ENCODE measurements around the gene VASH2.
"Not testable (repeated sequence)": the region's sequence is repeated elsewhere in the genome, so short reads cannot be mapped to it uniquely, and the experiment has no call there.

VASH2 gene

DNA sequence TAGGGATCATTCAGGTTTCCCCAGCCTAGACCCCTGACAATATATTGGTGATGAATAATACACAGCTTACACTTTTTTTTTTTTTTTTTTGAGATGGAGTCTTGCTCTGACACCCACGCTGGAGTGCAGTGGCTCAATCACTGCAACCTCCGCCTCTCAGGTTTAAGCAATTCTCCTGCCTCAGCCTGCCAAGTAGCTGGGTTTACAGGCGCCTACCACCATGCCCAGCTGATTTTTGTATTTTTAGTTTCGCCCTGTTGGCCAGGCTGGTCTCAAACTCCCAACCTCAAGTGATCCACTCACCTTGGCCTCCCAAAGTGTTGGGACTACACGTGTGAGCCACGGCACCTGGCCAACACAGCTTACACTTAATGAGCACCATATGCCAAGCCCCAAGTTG lies 7.2 kb downstream of the VASH2 start:
- DNase-seq (ENCODE audit: low spot score) = no peak

DNA sequence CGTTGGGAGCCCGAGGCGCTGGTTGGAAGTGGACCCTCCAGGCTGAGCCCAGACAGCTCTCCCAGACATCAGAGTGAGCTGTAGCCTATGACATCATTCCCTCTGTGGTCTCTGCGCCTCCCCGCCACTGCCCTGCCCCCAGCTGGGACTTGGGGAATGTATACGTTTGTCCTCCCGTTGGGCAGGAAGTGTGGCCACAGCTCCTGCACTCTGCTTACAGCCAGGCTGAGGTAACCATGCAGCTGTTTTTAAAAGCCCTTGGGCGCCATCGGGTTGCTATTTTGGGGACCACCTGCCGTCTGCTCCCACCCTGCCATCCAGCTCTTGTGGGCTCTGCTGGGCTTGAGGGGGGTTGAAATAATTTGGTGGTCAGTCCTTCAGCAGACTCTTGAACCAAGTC lies 7.8 kb downstream of the VASH2 start:
- no peak for DNase-seq (ENCODE audit: low spot score)

DNA sequence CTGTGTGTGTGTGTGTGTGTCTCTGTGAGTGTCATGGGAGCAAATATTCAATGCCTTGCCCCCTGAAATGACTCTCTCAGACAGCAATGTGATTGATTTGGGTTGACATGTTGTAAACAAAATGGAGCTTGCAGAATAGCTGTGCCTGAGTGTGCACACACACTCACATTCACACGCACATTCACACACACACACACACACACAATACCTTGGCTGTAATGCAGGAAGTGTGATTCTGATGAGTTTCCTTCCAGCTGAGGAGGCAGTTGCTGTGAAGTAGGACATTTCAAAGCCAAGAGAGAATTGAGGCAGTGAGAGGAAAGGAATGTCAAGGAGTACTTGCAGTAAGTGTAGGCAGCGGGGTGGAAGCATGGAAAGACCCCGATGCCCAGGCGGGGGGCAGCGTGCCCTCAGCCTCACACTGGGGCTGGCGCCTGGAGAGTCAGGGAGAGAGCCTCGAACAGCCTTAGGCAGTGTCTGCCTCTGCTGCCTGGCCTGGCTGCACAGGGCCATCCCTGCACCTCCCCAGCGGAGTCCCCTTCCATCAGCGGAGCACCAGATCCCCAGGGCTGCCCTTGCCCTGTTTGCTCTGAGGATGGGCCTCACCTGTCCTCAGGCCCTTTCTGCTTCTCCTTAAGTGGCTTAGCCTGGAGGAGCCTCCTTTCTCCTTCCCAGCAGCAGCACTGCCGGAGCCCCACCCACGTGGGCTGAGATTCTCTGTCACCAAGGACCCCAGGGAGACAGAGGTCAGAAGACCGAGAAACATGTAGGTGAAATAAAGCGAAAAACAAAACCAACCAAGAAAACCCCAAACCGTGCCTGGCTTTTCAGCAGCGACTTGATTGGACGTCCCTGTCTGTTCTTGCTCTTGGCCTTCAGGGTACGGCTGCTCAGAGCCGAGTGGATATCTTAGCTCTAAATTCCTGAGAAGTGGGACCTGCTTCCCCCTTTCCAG lies 9.2 kb downstream of the VASH2 start:
- DNase-seq (ENCODE audit: low spot score) = no peak

DNA sequence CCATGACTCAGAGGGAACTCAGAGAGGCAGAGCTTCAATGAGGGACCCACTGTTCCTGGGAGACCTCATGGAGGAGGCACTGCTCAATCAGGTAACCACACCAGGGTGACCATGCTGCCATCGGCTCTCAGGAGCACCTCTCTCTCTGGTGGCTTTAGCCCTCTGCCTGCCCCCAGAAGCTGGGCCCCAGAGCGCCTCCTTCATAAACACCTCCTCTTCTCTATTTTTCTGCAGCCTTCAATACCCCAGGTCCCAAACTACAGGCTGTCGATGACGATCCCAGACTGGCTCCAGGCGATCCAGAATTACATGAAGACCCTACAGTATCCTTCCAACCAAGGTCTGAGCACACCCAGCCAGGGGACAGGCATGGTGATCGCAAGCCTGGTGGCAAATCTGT lies 10.6 kb downstream of the VASH2 start:
- DNase-seq (ENCODE audit: low spot score) = no peak

DNA sequence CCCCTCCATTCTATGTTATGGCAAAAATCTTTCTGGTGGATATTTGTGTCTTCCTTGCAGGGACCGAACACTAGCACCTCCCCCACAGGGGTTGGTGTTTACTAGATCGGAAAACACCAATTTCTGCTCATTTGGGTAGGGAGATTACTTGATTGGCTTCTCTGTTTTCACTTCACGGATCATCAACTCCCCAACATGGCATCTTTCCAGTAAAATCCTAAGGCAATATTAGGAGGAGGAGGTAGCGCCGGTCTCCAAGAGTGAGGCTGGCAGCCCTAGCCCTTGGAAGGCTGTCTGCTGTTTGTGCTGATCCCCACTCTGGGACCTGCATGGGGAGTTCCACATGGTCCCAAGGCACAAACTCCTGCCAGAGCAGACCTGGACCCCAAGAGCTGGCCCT lies 12.2 kb downstream of the VASH2 start:
- no peak for DNase-seq (ENCODE audit: low spot score)

DNA sequence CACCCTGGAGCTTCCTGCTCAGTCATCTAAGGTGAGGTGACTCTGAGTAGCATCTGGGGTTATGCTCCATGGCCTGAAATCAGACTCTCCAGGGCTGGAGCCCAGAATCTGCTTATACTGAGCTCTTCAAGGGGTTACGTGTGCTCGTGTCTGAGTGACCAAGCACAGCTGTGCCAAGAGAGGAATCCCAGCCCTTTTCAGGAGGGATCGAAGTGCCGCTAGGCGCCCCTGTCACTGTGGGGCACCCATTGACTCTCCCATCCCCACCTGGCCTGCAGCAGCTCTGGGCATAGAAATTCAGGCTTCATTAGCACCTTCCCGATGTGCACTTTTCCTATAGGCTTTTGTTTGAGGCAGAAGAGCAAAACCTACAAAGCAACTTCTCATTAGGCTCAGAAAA lies 13.8 kb downstream of the VASH2 start:
- DNase-seq (ENCODE audit: low spot score) = no peak

DNA sequence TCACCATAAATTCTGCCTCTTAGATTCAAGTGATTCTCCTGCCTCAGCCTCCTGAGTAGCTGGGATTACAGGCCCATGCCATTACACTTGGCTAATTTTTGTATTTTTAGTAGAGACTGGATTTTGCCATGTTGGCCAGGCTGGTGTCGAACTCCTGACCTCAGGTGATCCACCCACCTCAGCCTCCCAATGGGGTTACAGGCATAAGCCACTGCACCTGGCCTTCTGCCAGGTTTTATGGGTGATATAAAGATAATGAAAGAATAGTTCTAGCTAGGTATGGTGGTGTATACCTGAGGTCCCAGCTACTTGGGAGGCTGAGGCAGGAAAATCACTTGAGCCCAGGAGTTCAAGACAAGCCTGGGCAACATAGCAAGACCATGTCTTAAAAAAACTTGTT lies 14.7 kb downstream of the VASH2 start:
- DNase-seq (ENCODE audit: low spot score) = not testable (repeated sequence)

DNA sequence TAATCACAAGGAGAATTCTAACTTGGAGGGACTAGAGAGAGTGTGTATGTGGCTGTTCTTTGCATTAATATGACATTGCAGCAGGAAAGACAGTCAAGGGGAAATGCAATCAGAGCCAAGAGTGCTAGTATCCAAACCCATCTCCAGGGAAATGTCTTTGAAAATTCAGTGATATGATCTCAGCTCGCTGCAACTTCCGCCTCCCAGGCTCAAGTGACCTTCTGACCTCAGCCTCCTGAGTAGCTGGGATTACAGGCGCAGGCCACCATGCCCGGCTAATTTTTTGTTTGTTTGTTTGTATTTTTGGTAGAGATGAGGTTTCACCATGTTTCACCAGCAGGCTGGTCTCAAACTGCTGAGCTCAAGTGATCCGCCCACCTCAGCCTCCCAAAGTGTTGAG lies 16.3 kb downstream of the VASH2 start:
- no peak for DNase-seq (ENCODE audit: low spot score)

DNA sequence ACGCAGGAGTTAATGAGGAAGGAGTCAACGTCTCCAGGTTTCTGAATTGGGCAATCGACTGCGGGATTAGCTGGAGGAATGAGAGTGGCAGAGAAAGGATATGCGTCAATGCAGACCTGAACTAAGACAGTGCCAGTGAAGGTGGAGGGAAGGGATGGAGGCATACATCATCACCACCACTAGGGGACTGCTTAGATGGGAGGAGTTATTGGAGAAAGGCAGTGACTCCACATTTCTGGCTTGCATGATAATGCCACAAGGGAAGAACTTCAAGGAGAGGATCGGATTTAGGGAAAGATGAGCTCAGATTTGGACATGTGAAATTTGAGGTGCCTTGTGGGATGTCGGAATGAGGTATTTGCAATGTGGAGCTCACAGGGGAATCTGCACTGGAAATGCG lies 17.5 kb downstream of the VASH2 start:
- peak; percentile 64 for DNase-seq (ENCODE audit: low spot score)

DNA sequence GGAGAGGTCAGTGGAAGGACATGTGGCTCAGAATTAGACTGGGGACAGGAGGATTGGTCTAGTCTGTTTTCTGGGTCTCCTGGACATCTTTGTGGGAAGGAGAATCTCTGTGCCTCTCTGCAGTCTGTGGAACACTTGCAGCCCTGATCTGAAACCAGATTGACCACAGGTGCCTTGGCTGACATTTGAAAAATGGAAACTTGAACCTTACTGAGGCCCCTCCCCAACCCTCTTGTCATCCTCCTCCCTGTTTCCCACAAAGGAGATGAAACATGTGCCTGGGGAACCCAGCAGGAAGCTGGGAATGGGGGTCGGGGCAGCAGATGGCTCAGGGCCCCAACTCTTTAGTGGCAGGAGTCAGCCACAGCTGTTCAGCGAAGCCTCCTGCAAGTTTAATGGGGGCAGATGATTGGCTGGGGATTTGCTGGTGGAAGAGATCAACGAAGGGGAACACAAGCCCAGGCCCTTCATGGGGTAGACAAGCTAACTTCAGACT lies 18.1 kb downstream of the VASH2 start:
- DNase-seq (ENCODE audit: low spot score) = no peak

DNA sequence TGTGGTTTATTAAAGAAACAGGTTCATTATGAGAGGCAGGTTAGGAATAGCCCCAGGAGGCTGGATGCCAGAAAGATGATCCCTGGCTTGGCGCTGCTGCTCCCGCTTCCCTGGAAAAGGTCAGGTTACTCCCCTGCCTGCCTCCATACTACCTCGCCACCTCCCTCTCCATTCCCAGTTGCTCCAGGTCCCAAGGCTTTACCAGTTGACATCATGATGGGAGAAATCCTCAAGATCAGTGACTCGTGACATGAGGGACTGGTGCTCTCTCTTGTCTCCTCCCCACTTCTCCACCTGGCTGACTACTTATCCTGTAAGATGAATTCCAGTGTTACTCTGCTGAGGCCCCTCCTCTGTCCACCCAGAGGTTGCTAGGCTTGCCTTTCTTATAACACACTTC lies 19.7 kb downstream of the VASH2 start:
- DNase-seq (ENCODE audit: low spot score) = no peak

DNA sequence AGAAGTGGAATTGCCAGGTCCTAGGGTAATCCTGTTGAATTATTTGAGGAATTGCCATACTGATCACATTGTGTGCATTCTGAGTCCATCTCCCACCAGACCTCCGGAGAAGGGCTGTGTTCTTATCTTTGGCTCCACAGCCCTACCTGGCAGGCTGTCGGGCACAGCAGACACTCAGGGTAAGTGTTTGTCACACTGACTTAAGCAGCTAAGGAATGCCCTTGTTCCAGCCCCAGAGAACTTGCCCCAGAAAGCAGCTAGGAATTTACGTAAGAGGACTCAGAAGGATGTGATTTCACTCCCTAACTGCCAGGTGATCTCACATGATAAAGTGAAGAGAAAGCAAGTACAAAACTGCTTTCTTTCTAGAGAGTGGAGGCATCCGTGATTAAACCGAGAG lies 21.0 kb downstream of the VASH2 start:
- DNase-seq (ENCODE audit: low spot score) = no peak

DNA sequence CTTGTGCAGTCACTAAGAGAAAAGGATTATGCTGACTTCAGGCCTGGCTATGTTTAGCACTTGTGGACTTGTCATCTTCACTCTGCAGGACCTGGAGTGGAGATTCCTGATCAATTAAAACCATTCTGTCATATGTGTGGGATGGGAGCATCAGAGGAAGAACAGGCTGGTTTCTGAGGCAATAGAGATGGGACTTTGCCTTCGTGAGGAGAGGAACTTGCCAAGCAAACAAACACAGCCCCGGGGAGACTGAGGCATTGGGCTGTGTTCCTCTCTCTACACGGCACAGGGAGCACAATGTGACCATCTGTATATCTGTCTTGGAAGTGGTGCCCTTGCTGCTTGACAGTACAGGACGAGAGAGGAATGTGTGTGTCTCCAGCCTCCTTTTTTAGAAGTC lies 23.1 kb downstream of the VASH2 start:
- no peak for DNase-seq (ENCODE audit: low spot score)

DNA sequence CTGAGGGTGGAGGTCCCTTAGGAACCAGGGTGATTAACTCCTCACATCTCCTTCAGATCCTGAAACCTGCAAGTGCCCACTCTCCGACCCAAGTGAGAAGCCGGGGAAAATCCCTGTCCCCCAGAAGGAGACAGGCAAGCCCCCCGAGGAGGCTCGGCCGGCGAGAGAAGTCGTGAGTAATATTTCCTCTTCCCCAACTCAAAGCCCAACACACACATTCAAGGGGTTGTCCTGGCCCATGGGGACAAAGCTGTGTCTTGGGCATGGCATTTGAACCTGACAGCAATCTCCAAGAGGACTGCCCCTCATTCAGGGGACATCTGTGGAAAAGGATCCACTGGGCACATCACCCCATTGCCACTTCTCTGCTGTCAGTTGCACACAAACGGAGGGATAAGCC lies 23.6 kb downstream of the VASH2 start:
- no peak for DNase-seq (ENCODE audit: low spot score)

DNA sequence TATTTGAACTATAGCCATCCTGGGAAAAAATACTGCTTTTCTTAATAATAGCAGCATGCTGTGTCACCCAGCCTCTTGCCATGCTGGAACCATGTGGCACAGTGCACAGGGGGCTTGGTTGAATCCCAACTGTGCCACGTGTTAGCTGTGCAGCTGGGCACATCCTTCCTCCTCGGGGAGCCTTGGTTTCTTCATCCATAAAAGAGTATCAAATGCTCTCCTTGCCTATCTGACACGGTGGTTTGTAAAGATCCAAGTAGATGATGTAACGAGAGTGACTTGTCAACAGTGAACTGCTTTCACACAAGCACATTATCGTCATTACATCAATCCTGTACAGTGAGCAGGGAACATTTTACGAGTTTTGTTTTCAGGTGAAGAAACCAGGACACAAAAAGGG lies 24.4 kb downstream of the VASH2 start:
- DNase-seq (ENCODE audit: low spot score) = no peak

DNA sequence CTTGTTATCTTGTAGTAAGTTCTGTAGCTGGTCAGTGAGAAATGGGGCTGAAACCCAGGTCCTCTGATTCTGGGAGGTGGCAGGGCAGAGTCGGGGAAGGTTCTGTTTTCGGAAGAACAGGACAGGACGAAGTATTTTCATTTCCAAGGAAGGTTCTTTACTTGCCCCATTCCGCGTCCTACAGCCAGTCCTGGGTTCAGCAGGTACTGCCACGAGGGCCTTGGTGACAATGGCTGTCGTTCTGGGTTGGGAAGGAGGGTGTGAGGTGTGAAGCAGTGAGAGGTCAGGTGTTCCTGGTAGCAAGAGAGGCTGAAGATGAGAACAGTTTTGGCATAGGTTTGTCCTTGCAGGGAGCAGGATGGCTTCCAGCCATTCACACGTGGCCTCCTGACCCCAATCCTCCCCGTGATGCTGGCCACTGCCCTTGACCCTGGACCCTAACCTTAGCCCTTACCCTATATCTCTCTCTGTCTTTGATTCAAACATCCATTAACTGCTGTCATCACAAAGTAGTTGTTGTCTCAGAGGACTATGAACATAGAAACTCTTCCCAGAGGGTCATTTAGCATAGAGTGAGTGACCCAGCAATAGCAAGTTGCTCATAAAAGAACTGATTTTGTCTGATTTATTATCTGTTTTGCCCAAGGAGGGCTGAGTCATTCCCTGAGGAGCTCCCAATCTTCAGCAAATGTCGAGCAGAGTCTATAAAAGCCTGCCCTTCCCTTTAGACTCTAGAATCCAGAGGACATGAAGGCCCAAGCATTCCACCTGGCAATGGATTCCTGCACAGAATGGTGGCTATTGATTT lies 25.0 kb downstream of the VASH2 start:
- no peak for DNase-seq (ENCODE audit: low spot score)

DNA sequence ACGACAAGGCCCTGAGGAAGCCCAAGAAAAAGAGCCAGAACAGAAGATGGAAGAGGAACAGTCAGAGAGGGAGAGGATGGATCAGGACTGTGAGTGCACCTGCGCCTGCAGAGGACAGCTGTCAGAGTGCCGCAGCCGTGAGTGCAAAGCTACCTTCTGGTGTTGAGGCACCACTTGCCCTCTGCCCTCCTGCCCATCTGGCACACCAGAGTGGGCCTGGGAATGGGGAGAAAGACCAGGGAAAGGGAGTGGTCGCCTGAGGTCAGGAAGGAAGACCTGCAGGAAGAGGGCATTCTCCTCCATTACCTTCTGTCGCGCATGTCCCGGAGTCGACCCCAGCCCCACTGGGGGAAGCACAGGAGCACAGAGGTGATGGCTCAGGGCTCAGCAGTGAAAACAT lies 26.2 kb downstream of the VASH2 start:
- no peak for DNase-seq (ENCODE audit: low spot score)

DNA sequence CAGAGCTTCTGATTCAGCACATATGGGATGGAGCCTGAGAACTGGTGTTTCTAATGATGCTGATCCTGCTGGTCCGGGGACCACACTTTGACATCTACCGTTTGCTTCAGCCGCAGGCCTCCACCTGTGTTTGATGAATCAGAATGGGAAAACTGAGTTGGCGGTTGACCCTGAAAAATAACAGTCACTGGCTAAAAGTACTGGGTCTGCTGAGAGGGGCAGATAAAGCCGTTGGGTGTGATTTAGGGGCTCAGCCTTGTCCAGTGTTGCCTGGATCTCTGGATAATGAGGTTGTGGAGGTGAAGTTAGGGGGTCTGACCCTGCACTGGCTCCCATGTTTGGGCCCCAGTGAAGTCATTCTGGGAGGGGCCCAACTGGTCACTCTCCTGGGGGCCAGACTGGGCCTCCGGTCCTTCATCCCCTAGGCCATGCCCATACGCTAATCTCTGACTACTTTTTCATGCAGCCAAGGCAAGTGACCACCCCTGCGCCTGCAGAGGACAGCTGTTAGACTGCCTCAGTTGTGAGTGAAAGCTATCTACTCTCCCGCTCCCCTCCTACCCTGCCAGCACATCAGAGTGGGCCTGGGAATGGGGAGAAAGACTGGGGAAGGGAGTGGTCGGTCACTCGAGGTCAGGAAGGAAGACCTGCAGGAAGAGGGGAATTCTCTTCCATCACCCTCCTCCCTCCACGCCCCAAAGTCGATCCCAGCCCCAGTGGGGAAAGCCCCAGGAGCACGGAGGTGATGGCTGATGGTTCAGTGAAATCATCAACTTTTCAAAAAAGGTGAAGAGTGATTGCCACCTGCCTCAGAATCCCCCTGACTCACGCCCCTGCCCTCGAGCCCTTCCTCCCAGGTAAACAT lies 27.7 kb downstream of the VASH2 start:
- DNase-seq (ENCODE audit: low spot score) = no peak

DNA sequence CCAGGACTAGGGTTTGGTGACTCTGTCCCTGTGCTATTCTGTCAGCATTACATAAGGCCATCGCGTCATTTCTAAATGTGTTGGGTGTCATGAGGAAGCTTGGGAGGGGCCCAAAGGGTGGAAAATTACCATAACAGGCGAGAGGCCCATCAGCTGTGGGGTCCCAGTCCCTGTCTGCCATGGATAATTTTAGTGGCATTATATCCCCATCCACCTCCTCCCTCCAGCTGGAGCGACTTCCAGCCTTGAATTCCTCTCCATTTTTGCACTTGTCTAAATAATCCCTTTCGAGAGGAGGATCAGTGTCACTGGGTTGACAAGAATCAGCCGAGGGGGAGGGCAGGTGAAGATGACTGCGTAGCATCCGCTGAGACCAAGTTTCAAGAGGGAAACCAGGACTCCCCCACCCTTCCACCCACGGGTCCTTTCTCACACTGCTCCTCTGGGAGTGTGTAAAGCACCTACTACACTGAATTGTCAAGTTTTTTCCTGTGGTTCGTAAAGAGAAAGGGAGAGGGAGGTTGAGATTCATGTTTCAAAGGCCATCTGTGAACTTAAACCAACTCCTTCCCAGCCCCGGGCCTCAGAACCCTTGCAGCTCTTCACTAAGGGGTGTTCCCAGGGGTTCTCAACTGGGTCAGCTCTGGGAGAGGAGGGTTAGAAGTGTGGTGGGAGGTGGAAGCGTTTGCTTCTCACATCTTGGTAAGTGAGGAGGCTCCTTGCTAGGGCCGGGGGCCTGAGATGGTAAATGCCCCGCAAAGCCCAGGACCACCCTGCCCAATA lies 29.2 kb downstream of the VASH2 start:
- DNase-seq (ENCODE audit: low spot score) = no peak

DNA sequence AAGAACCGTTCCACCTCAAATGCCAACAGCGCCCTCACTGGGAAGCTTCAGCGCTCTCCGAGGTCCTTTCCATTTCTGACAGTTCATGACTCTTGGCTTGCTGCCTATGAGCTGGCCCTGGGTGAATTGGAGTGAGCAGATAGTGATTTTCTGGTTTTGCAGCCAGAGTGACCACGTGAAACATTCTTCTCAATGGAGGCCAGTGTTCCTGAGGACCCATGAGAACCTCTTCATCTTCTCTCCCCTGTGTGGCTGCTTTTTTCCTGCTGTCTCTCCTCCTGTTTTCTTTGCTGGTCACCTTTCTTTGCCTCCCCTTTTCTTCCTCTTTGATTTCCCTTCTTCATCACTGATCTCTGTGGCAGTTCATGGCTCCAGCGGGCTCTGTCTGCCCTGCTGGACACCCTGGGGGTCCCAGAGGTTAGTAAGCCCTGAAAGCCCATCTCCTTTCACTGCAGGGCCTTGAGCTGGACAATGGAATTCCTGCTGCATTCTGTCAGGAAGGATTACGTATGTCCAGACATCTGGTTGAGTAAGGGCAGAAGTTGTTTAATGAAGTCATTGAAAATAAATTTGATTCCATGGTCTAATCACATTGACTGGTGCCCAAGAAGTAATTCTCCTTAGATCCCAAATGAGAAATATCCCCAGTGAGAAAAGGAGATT lies 29.9 kb downstream of the VASH2 start:
- DNase-seq (ENCODE audit: low spot score) = no peak

DNA sequence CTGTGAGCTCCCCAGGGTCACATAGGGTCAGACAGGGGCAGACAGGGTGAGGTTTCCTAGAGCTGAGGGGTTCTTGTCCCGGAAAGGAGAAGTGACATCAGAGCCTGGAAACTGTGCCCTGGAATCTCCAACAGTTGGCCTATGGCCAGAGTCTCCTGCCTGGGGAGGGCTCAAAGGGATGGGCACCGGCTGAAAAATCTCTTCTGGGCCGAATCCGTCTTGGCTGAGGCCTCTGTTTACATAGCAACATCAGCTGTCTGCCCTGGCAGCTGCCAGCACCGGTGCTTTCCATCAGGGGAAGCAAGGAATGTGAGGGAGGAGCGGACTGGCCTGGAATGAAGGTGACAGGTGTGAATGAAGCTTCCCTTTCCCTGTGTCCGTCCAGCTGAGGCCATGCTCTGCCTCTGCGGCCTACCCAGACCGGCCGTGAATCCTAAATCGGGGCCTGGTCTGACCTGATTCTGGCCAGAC lies 30.7 kb downstream of the VASH2 start:
- DNase-seq (ENCODE audit: low spot score) = no peak

Data from D341Med (cell line).